Measurements from ENCODE around the gene ANKRD33. TPM values are rescaled to one million over a fixed set of nuclear protein-coding genes. Genes with fewer than 3 reads are reported as not detected.

The ANKRD33 gene
- total and polyA plus RNA-seq, 2 of the 8 experiments (the other 6 are each of a cell fraction or from before 2014, with no cell fraction given), result 0.41 to 0.53 TPM

- 81% methylated on average over 28 of the region's 28 CpGs; no CpG with 5 or more reads in 1 of the 2 experiments for WGBS, 2 experiments (ENCODE audit: extremely low coverage in 1 of 2, insufficient coverage in 1 of 2, insufficient read length in 1 of 2, insufficient replicate concordance in 2 of 2, low coverage in 1 of 2, low lambda C conversion rate in 2 of 2, missing lambda C conversion rate in 1 of 2)
- Histone ChIP-seq H3K9ac (replicated peaks in 1 of 4; ENCODE audit: extremely low read depth in 1 of 4, low read depth in 3 of 4, low read length in 3 of 4) (no peak overlapping the region; a peak in 1 of 7 replicates), H3K18ac (ENCODE audit: extremely low read depth, low read length) (peak overlapping the region; percentile 78), H2BK120ac (replicated peaks; ENCODE audit: low read depth, low read length) (no peak overlapping the region), H3K14ac (ENCODE audit: insufficient read length) (no peak overlapping the region), H2BK5ac (ENCODE audit: low read depth, low read length) (no peak overlapping the region), H3K9me3 (ENCODE audit: insufficient read depth in 2 of 2, low read depth in 1 of 2, low read length in 1 of 2) (no peaks in the 10 kb centered on the region), H3K4me1 (replicated peaks in 1 of 4; ENCODE audit: control insufficient read depth in 3 of 4, insufficient read depth in 4 of 4, low read length in 3 of 4) (peaks cover 0 to 8% (median 1%) of the 10 kb centered on the region in 4 experiments; a peak in 4 of 7 replicates), H4K91ac (replicated peaks; ENCODE audit: insufficient read length, low read length) (peak overlapping the region; percentile 42), H3K36me3 (ENCODE audit: control insufficient read depth in 2 of 4, insufficient read depth in 4 of 4, low read length in 3 of 4) (no peaks in the 10 kb centered on the region), H3K27me3 (replicated peaks in 1 of 4; ENCODE audit: control insufficient read depth in 3 of 4, extremely low read depth in 1 of 4, insufficient read depth in 3 of 4, low read length in 3 of 4) (peaks cover 0 to 3% (median 0%) of the 10 kb centered on the region in 4 experiments; a peak in 1 of 7 replicates), H4K8ac (ENCODE audit: extremely low read depth, insufficient read depth, low read length) (0 out of 2 replicates have a peak overlapping the region, but pooled peaks have one; percentile 71), H3K27ac (ENCODE audit: low read depth, low read length) (no peak overlapping the region), H4K20me1 (replicated peaks in 1 of 2; ENCODE audit: control insufficient read depth in 1 of 2, insufficient read depth in 2 of 2, low read length in 2 of 2) (no peaks in the 10 kb centered on the region), H2AK5ac (ENCODE audit: low read depth, low read length) (no peak overlapping the region), H2BK20ac (ENCODE audit: low read length) (no peak overlapping the region), H3K4me3 (ENCODE audit: extremely low read depth in 1 of 4, insufficient read depth in 2 of 4, low read depth in 3 of 4, low read length in 4 of 4) (no peak overlapping the region), H4K5ac (ENCODE audit: insufficient read length, low read depth, low read length) (no peak overlapping the region), H3K56ac (replicated peaks; ENCODE audit: insufficient read length, low read depth, low read length) (no peak overlapping the region), H2BK12ac (ENCODE audit: low read depth, low read length) (peak overlapping the region; percentile 72; the same call in 1 of the 2 replicates), H3K23me2 (ENCODE audit: low read depth, low read length) (no peaks in the 10 kb centered on the region), H3K23ac (ENCODE audit: insufficient read length) (no peak overlapping the region), H3K4me2 (ENCODE audit: insufficient read depth in 1 of 2, low read depth in 2 of 2, low read length in 2 of 2) (no peak overlapping the region; a peak in 1 of 4 replicates), H2AFZ (ENCODE audit: low read length) (0 out of 2 replicates have a peak overlapping the region, but pooled peaks have one; percentile 63), H2BK15ac (ENCODE audit: low read length) (0 out of 2 replicates have a peak overlapping the region, but pooled peaks have one; percentile 88), H3K79me1 (ENCODE audit: low read depth, low read length) (no peaks in the 10 kb centered on the region), H3K4ac (replicated peaks; ENCODE audit: insufficient read length, low read depth, low read length) (peak overlapping the region; percentile 29), H3K79me2 (ENCODE audit: control insufficient read depth in 1 of 2, insufficient read depth in 2 of 2, low read length in 2 of 2) (no peaks in the 10 kb centered on the region)
- FAIRE-seq, result no peak
- POLR2A ChIA-PET (ENCODE audit: partially characterized antibody), result interaction anchor here (1.5 kb wide), 1 partner anchor 27 kb away, joined by 3 read pairs; the partner anchor contains the start of gene ANKRD33
- CTCF ChIA-PET (ENCODE audit: partially characterized antibody), result interaction anchor here (0.7 to 12.7 kb wide), 8 partner anchors 12 to 388 kb away, joined by 3 to 234 read pairs (median 8); no protein-coding TSS in a partner anchor
- DNase-seq (ENCODE audit: low read depth in 1 of 2, low spot score in 2 of 2), result no peak
- no peak for TF ChIP-seq SAP30 (IDR thresholded peaks at IDR 0.05; ENCODE audit: insufficient read depth, insufficient replicate concordance, low read length)
- TF ChIP-seq JUN (IDR thresholded peaks at IDR 0.05; ENCODE audit: low read depth, low read length), result no peak
Measured at GRCh38 chr12:51915003-51915625, 27.2 kb downstream of the ANKRD33 start.

All from H1 (cell line).